Fibroblast of skin of right biceps (primary cell): ENCODE results near the gene LCNL1.
A peak's percentile ranks its signal among the peaks of the same experiment; 100 is the strongest.

Source experiments
- DNase-seq: peaks from one replicate; pipeline ENCODE4 v3.0.0-alpha.2; 2013

Gene LCNL1

DNA sequence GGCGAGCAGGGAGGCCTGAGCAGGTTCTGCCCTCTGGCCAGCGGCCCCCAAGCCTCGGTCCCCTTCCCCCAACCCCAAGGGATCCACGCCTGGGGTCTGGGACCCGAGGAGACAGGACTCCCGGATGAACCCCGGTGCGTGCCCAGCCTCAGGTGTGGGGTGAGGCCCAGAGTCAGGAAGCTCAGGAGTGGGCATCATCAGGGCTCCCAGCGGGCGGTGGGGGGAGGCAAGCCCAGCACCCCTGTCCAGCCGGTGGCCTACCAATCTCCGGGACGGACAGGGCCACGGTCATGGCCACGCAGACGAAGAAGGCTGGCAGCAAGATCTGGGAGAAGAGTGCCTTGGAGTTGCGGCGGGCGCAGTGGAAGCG lies 30.8 kb downstream of the LCNL1 start:
- no peak for DNase-seq

DNA sequence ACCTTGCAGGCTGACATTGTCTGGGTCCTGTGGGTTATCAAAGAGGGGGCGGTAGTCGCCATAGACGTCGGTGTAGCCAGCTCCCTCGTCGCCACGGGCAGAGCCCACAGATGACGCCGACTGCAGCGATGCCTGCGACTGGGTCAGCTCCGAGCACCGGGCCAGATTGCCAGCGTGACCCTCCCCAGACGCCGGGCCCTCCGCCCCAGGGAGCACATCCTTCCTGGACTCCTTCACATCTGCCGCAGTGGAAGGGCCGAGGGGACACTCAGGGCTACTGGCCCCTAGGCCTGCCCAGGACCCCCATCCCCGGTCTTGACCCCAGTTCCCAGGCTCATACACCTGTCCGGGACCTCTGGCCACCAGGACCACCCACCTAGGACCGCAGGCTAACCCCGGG lies 31.4 kb downstream of the LCNL1 start:
- no peak for DNase-seq

DNA sequence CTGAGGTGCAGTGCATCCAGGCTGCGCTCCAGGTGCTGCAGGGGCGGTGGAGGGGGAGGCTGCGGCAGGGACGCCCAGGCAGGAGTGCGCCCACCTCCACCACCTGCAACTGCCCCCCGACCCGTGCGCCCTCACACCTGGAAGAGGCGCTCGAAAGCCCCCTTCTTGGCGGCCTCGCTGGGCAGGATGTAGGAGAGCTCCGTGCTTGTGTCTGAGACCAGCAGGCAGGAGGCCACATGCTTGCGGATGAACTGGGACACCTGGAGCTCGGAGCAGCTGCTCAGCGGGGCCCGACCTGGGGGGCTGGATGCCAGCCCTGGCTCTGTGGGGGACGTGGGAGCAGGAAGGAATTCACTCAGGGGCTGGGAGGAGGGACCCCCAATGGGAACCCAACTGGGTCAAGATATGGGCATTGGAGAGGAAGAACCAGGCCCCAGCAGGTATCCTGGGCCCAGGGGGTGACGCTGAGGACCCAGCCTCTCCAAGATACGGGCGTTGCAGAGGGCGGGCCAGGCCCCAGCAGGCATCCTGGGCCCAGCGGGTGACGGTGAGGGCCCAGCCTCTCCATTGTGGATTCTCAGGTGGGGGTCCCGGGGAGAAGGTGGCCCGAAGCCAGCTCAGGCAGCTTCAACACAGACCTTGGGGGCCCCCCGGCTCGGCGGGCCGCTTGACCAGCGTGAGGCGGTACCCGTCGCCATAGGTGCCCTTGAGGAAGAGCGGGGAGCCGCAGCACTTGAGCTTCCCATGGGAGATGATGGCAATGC lies 32.2 kb downstream of the LCNL1 start:
- no peak for DNase-seq

DNA sequence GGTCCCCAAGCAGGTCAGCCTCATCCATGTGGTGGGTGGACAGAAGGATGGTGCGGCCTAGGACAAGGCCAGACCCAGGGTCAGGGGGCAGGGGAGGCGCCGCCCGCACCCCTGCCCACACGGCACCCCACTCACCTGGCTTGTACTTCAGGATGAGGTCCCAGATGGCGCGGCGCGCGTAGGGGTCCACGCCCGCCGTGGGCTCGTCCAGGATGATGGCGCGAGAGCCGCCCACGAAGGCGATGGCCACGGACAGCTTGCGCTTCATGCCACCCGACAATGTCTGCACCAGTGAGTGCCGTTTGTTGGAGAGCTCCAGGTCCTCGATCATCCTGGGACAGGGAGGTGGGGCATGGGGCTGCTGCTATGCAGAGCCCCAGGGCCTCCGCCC lies 32.7 kb downstream of the LCNL1 start:
- no peak for DNase-seq

DNA sequence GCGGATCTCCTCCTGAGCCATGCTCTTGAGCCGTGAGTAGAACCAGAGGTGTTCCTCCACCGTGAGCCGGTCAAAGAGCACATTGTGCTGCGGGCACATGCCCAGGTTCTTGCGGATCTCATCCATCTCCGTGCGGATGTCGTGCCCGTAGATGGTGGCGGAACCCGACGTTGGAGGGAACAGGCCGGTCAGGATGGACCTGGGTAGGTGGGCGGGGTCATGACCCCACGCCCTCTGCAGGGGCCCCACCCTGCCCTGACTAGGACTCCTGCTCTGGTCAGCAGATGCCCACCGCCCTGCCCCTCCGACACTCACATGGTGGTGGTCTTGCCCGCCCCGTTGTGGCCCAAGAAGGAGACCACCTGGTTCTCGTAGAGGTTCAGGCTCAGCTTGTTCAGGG lies 33.2 kb downstream of the LCNL1 start:
- no peak for DNase-seq

DNA sequence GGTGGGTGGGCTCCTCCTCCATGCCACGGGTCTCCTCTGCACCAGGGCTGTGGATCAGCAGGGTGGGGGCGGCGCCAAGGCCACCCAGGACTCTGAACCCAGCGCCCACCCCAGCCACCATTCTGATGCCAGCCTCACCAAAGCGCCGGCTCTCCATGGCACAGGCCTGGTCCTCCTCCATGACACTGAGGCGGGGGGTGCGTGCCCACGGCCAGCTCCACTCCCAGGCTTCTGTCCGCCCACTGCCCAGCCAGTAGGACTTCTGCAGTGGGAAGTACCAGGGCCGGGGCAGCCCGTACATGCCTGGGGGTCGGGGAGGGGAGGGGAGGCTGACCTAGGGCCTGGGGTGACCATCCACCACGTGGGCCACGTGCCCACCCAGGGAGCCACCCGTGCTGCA lies 33.6 kb downstream of the LCNL1 start:
- DNase-seq: no peak

DNA sequence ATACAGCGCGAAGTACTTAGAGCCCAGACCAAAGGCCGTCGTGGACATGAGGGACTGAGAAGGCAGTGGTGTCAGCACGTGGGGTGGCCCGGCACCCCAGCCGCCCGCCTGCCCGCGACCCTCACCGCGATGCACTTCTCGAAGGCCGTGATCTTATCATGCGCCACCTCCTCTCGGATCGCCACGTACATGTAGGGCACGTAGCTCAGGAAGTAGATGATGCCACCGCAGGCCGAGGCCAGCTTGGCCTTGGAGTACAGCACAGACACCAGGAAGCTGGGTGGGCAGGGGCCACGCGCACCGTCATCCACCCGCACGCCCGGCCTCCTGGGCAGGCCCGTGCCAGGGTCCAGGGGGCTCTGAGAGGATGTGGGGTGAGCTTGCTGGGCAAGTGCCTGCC lies 34.3 kb downstream of the LCNL1 start:
- DNase-seq: no peak

DNA sequence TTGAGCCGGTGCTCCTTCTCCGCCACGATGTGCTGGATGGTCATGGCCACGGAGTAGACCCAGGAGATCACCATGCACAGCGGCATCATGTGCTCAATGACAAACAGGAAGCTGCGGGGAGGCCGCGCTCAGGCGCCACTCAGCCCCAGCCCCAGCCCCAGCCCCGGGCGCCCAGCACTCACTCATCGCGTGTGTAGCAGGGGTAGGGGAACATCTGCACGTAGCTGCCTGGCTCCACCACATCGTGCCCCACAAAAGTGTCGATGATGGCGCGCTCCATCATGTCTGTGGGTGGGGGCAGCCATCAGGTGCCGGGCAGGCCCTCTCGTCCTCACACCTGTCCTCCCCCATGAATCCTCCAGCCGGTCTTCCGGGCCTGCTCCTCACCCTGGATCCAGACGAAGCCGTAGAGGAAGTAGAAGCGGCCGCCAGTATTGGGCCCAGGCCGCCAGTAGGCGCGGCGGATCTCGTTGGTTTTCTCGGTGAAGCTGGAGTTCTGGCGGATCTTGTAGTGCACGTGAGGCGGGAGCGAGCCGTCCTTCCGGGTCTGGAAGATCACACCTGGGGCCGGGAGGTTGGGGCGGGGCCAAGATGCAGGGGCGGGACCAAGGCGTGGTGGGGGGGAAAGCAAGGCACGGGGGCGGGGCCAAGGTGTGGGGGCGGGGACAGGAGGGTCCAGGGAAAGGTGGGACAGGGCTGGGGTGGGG lies 35.2 kb downstream of the LCNL1 start:
- DNase-seq: no peak

DNA sequence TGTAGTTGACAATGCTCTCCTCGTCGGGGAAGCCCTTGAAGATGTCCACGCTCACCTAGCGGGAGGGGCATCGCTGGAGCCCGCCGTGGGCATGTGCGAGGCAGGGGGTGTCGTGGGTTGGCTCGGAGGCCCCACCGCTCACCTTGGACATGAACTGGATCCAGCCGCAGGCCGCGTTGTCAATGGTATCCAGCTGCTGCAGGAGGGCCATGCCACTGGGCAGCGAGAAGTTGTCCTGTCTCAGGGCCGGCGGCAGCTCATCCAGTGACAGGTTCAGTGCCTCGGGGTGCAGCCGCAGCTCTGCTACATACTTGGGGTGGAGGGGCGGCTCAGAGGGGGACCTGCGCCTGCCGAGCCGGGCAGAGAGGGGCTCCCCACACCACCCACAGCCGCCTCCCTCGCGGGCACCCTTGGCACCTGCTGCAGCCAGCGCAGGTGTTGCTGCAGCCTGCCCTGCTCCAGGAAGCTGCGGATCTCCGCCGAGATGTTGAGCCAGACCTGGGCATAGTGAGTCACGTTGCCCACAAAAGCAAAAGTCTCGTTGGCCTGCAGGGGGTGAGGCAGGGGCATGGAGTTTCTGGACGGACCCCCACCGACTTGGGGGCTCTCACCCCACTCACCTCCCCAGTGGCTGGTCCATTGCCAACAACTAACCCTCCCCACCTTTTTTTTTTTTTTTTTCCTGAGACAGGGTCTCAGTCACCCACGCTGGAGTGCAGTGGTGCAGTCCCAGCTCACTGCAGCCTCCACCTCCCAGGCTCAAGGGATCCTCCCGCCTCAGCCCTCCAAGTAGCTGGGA lies 36.2 kb downstream of the LCNL1 start:
- DNase-seq: no peak

DNA sequence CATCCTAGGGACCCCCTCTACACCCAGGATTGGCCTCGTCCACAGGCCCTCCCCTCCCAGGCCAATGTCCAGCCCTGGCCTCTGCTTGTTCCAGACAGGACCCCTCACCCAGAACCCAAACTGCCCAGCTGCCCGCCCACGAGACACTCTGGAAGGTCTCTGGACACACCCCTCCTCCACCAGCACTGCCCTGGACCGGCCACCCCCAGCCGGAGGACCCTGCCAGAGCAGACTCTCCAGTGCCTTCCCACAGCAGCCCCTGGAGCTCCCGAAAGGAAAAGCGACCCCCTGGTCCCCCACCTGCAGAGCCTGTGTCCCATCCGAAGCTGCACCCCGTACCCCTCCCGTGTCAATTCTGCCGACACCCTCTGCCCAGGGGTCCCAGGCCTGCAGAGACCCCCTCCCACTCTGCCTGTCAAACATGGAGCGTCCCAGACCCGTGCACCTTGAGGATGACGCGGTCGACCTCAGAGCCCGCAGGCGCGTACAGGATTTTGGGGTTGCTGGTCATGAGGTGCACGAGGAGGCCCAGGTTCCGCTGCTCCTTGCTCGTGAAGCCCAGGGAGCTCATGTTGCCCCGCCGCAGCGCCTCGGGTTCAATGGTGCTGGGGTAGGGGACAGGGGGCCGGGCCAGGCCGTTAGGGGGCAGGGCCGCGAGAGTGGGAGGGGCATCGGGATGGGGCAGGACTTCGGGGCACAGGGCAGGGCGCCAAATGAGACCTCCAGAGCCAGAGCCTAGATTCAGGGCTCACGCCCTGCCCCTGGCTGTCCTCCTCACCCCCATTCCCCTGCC lies 37.3 kb downstream of the LCNL1 start:
- no peak for DNase-seq

DNA sequence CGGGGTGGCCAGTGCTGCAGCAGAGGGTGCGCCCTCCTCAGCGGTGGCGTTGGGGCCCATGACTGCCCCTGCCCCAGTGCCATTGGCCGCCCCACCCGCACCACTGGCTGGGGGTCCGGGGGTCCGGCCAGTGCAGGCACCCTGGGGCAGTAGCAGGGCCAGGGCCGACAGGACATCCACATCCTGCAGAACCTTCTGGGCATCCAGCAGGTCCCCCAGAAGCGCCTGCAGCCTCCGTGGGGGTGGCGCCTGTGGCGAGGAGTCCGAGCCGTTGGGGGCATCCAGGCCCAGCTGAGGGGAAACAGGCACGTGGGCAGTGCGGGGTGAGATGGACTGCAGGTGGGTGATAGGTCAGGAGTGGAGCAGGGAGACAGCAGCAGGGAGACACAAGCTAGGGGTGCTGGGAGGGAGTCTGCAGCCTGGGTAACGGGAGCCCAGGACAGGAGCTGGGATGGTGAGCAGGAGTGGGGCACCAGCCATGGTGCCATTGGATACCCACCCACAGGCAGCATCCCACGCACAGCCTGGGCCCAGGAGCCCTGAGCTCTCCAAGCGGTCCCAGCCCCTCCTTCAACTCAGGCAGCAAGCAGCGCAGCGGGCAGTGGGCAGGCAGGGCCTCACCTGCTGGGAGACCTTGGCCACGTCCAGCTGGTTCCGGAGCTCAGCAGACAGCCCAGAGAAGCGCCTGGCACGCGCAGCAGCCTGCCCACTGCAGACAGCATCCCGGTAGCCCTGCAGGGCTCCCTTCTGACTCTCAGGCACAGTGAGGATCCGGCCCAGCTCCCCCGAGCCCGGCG lies 38.2 kb downstream of the LCNL1 start:
- DNase-seq: no peak

DNA sequence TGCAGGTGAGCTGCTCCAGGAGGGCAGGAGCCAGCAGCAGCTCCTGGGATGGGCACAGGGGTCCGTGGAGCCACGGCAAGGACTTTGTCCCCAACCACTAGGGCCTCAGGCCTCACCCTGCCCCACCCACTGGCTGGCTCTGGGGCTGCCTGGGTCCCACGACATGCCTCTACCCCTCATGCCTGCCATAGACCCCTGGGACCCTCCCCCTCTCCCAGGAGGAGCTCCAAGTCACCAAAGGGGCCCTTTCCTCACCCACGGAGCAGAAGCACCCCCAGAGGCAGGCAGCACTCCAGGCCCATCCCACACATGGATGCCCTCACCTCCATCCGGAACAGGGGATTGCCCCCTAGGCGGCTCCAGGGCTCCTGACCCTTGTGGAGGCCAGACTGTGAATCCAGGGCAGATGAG lies 38.8 kb downstream of the LCNL1 start:
- DNase-seq: no peak

DNA sequence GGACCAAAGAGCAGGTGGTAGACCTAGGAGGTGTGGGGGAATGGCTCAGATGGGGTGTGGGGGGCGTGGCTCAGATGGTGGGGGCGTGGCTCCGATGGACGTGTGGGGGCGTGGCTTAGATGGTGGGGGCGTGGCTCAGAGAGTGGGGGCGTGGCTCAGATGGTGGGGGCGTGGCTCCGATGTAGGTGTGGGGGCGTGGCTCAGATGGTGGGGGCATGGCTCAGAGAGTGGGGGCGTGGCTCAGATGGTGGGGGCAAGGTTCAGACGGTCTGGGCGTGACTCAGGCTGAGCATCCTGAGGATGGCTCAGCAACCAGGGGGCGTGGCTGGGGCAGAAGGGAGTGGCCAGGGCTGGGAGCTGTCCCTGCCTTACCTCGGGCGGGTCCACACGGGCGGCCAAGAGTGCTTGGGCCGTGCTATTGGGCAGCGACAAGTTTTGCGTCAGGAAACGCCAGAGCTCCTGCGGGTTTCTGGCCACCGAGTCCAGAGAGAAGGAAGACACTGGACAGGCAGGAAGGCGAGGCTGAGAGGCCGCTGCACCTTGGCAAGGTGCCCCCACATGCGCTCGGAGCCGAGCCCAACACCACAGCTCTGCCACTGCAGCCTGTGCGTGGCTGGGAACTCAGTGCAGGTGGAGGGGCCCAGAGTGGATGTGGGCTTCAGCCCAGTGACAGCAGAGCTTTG lies 39.3 kb downstream of the LCNL1 start:
- peak; percentile 56 for DNase-seq

DNA sequence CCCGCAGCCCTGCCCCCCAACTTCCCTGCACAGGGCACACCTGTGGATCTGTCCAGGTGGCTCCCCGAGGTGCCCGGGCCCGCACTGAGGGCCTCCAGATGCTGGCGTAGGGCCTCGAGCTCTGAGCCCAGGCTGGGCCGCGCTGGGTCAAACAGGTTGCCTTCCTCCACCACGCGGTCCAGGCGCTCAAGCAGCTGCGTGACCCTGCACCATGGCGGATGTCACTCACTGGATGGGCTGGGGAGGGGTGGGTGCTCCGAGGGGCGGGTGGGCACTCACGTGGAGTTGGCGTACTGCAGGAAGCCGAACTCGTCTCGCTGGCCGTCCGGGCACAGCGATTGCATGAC lies 39.8 kb downstream of the LCNL1 start:
- DNase-seq: no peak

DNA sequence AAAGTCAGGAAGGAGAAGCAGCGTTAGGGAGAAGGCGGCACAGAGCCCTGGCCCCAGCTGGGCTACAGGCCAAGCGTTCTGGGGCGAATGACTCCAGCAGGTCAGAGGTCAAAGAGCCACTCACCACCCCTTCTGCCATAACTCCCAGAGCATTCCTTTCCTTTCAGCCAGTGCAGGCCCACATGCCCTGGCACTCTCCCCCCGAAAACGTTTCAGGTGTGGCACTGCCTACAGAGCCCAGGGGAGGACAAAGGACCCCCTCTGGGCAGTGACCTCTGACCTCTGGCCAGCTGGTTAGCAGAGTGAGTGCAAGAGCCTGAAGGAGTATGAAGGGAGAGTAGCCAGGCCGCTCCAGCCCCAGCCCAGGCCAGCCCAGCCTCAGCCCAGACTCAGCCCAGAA lies 40.4 kb downstream of the LCNL1 start:
- no peak for DNase-seq

DNA sequence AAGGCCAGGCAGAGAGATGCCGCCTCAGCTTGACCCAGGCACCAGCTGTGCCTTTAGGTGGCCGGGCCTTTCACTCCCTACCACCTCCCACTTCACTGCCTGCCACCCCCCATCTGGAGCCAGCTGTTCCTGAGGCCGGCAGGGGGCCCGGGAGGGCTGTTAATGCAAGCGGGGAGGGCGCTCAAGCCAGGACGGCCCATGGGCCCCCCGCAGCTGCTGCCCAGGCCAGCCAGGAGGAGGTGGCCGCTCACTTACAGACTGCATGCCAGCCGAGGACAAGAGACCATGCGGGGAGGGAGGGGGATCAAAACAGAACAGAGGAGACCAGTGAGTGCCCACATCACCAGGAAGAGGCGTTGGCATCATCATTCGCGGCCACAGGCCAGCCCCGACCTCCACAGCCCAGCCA lies 40.8 kb downstream of the LCNL1 start:
- DNase-seq: no peak

DNA sequence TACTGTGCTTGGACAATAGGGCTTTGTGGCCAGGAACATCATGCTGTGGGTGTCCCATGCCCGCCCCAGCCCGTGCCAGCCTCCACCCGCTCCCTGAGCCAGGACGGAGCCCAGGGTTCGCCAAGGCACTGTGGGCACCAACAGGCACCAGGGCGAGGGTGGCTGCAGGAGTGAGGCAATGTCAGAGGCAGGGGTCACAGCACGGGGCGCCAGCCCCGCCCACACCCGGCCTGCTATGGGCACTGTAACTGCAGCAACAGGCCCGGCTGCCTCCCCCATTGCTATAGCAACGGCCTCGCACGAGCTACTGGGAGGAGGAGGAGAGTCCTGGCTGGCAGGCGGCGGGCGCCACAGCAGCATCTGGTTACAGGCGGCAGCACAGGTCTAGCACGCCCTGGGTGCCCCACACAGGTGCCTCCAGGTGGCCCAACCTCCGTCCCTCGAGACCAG lies 42.7 kb downstream of the LCNL1 start:
- DNase-seq: no peak

DNA sequence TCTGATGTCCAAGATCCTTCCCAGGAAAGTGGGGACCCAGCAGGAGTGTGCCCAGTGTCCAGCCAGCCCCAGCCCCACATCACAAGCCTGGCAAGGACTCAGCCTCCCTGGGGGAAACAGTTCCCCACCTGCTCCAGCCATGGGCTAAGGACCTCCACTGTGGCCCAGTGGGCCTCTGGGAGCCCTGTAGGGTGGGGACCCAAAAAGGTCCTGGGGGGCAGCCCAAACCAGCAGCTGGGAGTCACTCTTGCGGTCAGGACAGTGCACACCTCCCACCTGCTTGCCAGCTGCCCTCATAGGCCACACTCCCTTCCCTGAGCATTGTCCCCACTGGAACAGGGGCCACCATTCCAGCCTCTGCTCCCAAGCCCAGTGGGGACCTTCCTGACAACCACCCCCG lies 43.6 kb downstream of the LCNL1 start:
- DNase-seq: no peak

DNA sequence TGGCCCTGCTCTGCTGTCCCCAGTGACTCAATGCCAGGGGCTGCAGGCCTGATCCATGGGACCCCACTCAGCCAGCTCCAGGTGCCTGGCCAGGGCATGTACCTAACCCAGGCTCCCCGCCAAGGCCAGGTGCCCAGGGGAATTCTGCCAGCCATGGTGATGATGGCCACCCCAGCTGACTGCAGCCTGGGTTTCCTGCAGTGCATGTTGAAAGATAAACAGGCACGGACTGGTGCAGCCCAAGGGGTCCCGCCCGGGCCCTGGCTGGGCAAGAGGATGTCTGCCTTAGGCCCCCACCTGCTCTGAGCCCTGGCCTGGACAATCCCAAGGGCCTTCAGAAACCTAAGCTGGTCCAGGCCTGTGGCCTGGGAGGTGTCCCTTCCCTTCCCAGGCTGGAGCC lies 44.0 kb downstream of the LCNL1 start:
- no peak for DNase-seq

DNA sequence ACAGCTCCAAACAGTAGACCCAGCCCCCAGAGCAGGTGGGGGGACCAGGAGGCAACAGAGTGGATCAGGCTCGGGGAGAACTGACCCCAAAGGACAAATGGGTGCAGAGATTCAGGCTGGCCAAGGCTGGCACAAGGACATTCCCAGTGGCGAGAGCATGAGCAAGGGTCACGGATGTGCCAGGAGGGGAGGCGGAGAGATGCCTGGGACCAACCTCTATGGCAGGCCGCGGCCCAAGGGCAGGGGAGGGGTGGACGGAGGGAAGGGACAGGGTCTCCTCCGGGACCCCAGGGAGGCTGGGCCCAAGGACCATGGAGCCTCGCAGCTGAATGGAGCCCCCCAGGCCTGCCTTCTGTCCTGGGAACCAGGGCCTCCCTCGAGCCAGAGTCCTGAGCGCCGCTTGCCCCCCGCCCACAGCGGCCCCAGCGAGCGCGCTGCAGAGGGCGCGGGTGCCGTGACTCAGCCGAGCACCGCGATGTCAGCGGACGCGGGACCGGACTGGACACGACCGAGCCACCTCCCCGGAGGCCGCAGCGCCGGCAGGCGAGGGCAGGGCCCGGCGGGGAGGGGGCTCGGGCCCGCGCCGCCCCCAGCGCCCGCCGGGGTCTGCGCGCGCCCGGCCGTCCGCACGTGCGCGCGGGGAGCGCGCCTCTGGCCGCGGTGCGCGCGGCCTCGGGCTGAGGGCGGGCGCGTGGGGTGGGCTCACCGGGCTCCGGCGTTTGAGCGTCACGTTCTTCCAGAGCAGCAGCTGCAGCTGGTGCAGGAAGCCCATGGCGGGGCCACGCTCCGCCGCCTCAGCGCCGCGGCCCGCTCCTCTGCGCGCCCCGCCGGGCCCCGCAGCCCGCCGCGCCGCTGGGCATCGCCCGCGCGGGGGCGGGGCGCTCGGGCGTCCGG lies 44.8 kb downstream of the LCNL1 start, which contains the start of gene ABCA2:
ABCA2 (minus strand) TSS at position 869 of the 894 bp plus-strand sequence; CDS start at position 772, 97 bp downstream.
- no peak for DNase-seq
